GM23248 (cell line): ENCODE data around the gene NGEF. TPM values are rescaled to one million over a fixed set of nuclear protein-coding genes. Genes with fewer than 3 reads are reported as not detected.
"Not testable (repeated sequence)": the region's sequence is repeated elsewhere in the genome, so short reads cannot be mapped to it uniquely, and the experiment has no call there.

Source experiments
- DNase-seq: peaks from one replicate; pipeline ENCODE4 v3.0.0-alpha.2; 2015
- H2AFZ ChIP-seq: fragments of 200-600 bp; sonication (generic); 2 replicates; pipeline ENCODE4 v1.6.1; 2016; ENCODE audit warnings: antibody characterized with exemption
- H3F3A ChIP-seq: fragments of 200-600 bp; sonication (generic); 2 replicates; pipeline ENCODE4 v1.6.1; 2016; ENCODE audit warnings: mild to moderate bottlenecking, antibody characterized with exemption, mixed run types; ENCODE audit not compliant: insufficient read depth
- H3K27ac ChIP-seq: fragments of 200-600 bp; sonication (generic); 2 replicates; pipeline ENCODE4 v1.5.1; 2016; ENCODE audit warnings: mild to moderate bottlenecking
- H3K27me3 ChIP-seq: fragments of 200-600 bp; sonication (generic); replicated peaks from 2 replicates; pipeline ENCODE4 v1.6.1; 2016; ENCODE audit warnings: mild to moderate bottlenecking; ENCODE audit not compliant: insufficient read depth
- H3K36me3 ChIP-seq: fragments of 200-600 bp; sonication (generic); 2 replicates; pipeline ENCODE4 v1.6.1; 2016; ENCODE audit warnings: low read depth, mild to moderate bottlenecking
- H3K4me1 ChIP-seq: fragments of 200-600 bp; sonication (generic); 2 replicates; pipeline ENCODE4 v1.6.1; 2016; ENCODE audit warnings: mild to moderate bottlenecking; ENCODE audit not compliant: insufficient read depth
- H3K4me2 ChIP-seq: fragments of 200-600 bp; sonication (generic); one replicate; pipeline ENCODE4 v1.6.1; 2016; ENCODE audit warnings: mild to moderate bottlenecking; ENCODE audit not compliant: unreplicated experiment
- H3K4me3 ChIP-seq: fragments of 200-600 bp; sonication (generic); 2 replicates; pipeline ENCODE4 v1.5.1; 2016; ENCODE audit warnings: mild to moderate bottlenecking
- H3K79me2 ChIP-seq: fragments of 200-600 bp; sonication (generic); 2 replicates; pipeline ENCODE4 v1.6.1; 2016; ENCODE audit warnings: mild to moderate bottlenecking; ENCODE audit not compliant: insufficient read depth
- H3K9ac ChIP-seq: fragments of 200-600 bp; sonication (generic); 2 replicates; pipeline ENCODE4 v1.6.1; 2016; ENCODE audit warnings: mild to moderate bottlenecking
- H3K9me2 ChIP-seq: fragments of 200-600 bp; sonication (generic); 2 replicates; pipeline ENCODE4 v1.6.1; 2016; ENCODE audit warnings: mixed run types, mild to moderate bottlenecking, moderate library complexity; ENCODE audit not compliant: insufficient read depth
- H3K9me3 ChIP-seq: fragments of 200-600 bp; sonication (generic); one replicate; pipeline ENCODE4 v1.6.1; 2017; ENCODE audit warnings: low read depth
- H4K20me1 ChIP-seq: fragments of 200-600 bp; sonication (generic); 2 replicates; pipeline ENCODE4 v1.6.0; 2016; ENCODE audit not compliant: insufficient read depth
- EZH2 ChIP-seq: fragments of 200-600 bp; sonication (generic); IDR thresholded peaks from 2 replicates; pipeline ENCODE4 v1.6.1; 2018; ENCODE audit warnings: antibody characterized with exemption, mild to moderate bottlenecking; ENCODE audit not compliant: insufficient read depth, poor library complexity, severe bottlenecking
- EZH2phosphoT487 ChIP-seq: fragments of 200-600 bp; sonication (generic); IDR thresholded peaks from 2 replicates; pipeline ENCODE4 v1.6.1; 2018; ENCODE audit warnings: antibody characterized with exemption, moderate library complexity, mild to moderate bottlenecking, low read depth; ENCODE audit not compliant: insufficient read depth
- WGBS, 2 experiments: methylation state at CpG; one replicate each; pipeline ENCODE4 v1.1.6; 2015 to 2017; ENCODE audit warnings: low lambda C conversion rate in 2 of 2, low coverage in 1 of 2; ENCODE audit errors: missing lambda C conversion rate in 2 of 2; 5-methylcytosine and 5-hydroxymethylcytosine counted together
- in situ Hi-C: fragments of 300-500 bp; cut with MboI; formaldehyde crosslinking; loops from 2 replicates; pipeline ENCODE4 v1.15.0; 2020
- polyA plus RNA-seq: library from polyadenylated mRNA; unstranded; fragments of >200 nt; fragmentation: Nextera tagmentation; extraction: Ambion mirVana; gene quantifications from 2 replicates; pipeline ENCODE4 v1.2.1, GENCODE V29; 2016
- total RNA-seq: library from RNA; depleted of rRNA; stranded (reverse); fragments of >200 nt; shearing (Covaris generic); gene quantifications from 2 replicates; pipeline ENCODE4 v1.2.3, GENCODE V29; 2014

NGEF gene
- total and polyA plus RNA-seq, 2 experiments from 2014 or later, result 0.43 TPM; not detected in 1

DNA sequence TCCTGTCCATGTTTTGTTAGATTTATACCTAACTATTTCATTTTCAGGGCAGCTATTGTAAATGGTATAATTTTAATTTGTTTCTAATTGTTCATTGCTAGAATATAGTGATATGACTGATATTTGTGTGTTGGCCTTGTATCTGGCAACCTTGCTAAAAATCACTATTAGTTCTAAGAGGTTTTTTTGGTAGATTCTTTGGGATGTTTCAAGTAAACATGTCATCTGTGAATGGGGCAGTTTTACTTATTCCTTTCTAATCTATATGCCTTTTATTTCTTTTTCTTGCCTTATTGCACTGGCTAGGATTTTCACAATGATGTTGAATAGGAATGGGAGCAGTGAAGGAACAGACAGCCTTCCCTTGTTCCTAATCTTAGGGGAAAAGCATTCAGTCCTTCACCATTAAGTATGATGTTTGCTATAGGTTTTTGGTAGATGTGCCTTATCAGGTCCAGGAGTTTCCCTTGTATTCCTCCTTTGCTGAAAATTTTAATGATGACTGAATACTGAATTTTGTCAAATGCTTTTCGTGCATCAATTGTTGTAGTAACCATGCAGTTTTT, 101.3 kb downstream of the NGEF start:
- in situ Hi-C loops, result no loop called here
- no peaks in the 10 kb centered on the region for H3F3A ChIP-seq
- no peak overlapping the region for H3K27ac ChIP-seq
- no peaks in the 10 kb centered on the region for H3K36me3 ChIP-seq
- no peak overlapping the region for H3K9ac ChIP-seq
- peaks cover 18% of the 10 kb centered on the region; the same call in 1 of the 2 replicates for H3K27me3 ChIP-seq
- DNase-seq, result no peak
- H4K20me1 ChIP-seq, result no peaks in the 10 kb centered on the region
- H3K4me1 ChIP-seq, result no peaks in the 10 kb centered on the region
- no peak for TF ChIP-seq EZH2
- TF ChIP-seq EZH2phosphoT487, result no peak
- peaks cover 4% of the 10 kb centered on the region for H3K9me3 ChIP-seq
- no peaks in the 10 kb centered on the region for H3K9me2 ChIP-seq
- H3K79me2 ChIP-seq, result no peaks in the 10 kb centered on the region
- 3 to 4% methylated on average over 1 of the region's 1 CpG for WGBS, 2 experiments
- no peak overlapping the region for H3K4me3 ChIP-seq
- H3K4me2 ChIP-seq, result no peak overlapping the region
- H2AFZ ChIP-seq, result no peak overlapping the region

DNA sequence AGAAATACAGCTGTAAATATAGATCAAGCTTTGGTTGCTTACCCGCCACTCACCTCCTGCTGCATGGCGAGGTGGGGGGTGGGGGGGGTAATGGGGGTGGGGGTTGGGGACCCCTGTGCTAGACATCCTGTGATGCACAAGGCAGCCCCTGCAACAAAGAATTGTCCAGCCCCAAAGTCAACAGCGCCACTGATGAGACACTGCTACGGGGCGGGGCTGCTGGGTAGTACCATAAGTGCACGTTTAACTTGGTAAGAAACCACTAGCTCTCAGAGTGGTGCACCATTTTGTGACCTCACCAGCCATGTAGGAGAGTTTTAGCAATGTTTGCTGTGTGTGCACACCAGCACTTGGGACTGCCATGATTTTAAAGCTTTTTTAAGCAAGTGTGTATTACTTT, 102.7 kb downstream of the NGEF start:
- Histone ChIP-seq H3F3A (no peaks in the 10 kb centered on the region), H3K79me2 (no peaks in the 10 kb centered on the region), H3K9me2 (no peaks in the 10 kb centered on the region), H3K9me3 (peaks cover 4% of the 10 kb centered on the region), H3K27ac (no peak overlapping the region), H3K4me1 (no peaks in the 10 kb centered on the region), H3K27me3 (peaks cover 9% of the 10 kb centered on the region; the same call in 1 of the 2 replicates), H3K9ac (no peak overlapping the region), H4K20me1 (no peaks in the 10 kb centered on the region), H2AFZ (no peak overlapping the region), H3K36me3 (no peaks in the 10 kb centered on the region), H3K4me2 (no peak overlapping the region), H3K4me3 (no peak overlapping the region)
- WGBS, 2 experiments, result 74 to 77% methylated on average over 4 to 6 of the region's 6 CpGs
- no peak for TF ChIP-seq EZH2phosphoT487
- no peak for TF ChIP-seq EZH2
- in situ Hi-C loops, result no loop called here
- no peak for DNase-seq

GRCh38 chr2:232908695-232909094, 104.4 kb downstream of the NGEF start:
- Histone ChIP-seq H2AFZ (no peak overlapping the region), H3K4me3 (no peak overlapping the region), H3K4me2 (no peak overlapping the region), H3K9me2 (no peaks in the 10 kb centered on the region), H4K20me1 (no peaks in the 10 kb centered on the region), H3K9me3 (peaks cover 4% of the 10 kb centered on the region), H3K36me3 (no peaks in the 10 kb centered on the region), H3K9ac (no peak overlapping the region), H3K27ac (no peak overlapping the region), H3K27me3 (peaks cover 6% of the 10 kb centered on the region; the same call in 1 of the 2 replicates), H3F3A (no peaks in the 10 kb centered on the region), H3K79me2 (no peaks in the 10 kb centered on the region), H3K4me1 (no peaks in the 10 kb centered on the region)
- DNase-seq, result no peak
- TF ChIP-seq EZH2, result no peak
- TF ChIP-seq EZH2phosphoT487, result no peak
- in situ Hi-C loops, result no loop called here
- 74 to 78% methylated on average over 6 of the region's 6 CpGs for WGBS, 2 experiments

- 91 to 94% methylated on average over 9 of the region's 9 CpGs for WGBS, 2 experiments
- DNase-seq, H3K79me2 ChIP-seq: not testable (repeated sequence)
Measured at GRCh38 chr2:232907718-232908085, 105.4 kb downstream of the NGEF start.

DNA sequence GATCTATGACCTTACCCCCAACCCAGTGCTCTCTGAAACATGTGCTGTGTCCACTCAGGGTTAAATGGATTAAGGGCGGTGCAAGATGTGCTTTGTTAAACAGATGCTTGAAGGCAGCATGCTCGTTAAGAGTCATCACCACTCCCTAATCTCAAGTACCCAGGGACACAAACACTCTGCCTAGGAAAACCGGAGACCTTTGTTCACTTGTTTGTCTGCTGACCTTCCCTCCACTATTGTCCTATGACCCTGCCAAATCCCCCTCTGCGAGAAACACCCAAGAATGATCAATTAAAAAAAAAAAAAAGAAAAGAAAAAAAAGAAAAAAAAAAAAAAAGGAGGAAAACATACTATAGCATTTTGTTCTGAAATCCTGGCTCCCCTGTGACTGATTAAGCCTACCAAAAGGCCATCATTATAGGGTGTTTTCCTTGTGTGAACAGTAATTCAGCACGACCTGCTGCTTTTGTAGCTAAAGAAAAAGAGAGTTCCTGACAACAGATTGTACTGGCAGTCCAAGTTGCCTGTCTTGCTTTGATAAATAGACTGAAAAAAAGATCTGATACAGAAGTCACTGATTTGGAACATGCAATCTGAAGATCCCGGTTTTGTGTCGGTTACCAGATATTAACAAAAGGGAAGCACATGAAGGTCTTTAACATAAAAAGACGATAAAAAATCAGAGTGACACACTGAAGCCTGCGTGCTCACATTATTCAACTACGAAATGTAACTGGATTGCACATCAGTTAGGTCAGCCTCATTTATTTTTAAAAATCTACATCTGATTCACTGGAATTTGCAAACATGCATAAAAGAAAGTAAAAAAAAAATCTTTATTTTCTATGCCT, 106.0 kb downstream of the NGEF start:
- H3K9me2 ChIP-seq, in situ Hi-C loops, H3K79me2 ChIP-seq, H3K9ac ChIP-seq, H3K27me3 ChIP-seq, H3K4me1 ChIP-seq, H3K27ac ChIP-seq, H2AFZ ChIP-seq, H3K9me3 ChIP-seq, H3F3A ChIP-seq, DNase-seq, H3K36me3 ChIP-seq, H3K4me2 ChIP-seq, H4K20me1 ChIP-seq, H3K4me3 ChIP-seq: not testable (repeated sequence)
- WGBS, 2 experiments, result 41 to 45% methylated on average over 7 to 10 of the region's 10 CpGs

More at GRCh38 chr2:232907718-232908085, 105.4 kb downstream of the NGEF start:
- H3K27me3 ChIP-seq, H3K9ac ChIP-seq, H2AFZ ChIP-seq, H3K9me3 ChIP-seq, H3K27ac ChIP-seq, H3K9me2 ChIP-seq, H3K4me2 ChIP-seq, H3F3A ChIP-seq, H3K4me3 ChIP-seq, in situ Hi-C loops, H3K36me3 ChIP-seq, H4K20me1 ChIP-seq, H3K4me1 ChIP-seq: not testable (repeated sequence)
